Stimulated activated CD8-positive, alpha-beta memory T cell treated with anti-CD3 and anti-CD28 coated beads, Interleukin-4, amount 100 ng/mL, for 4 hours (primary cell): ENCODE data around the gene MAPKAPK2.
"Not testable (repeated sequence)": the region's sequence is repeated elsewhere in the genome, so short reads cannot be mapped to it uniquely, and the experiment has no call there.

Source experiments
- DNase-seq, 2 donors: peaks; one replicate each; pipeline ENCODE4 v3.0.0-alpha.2; 2020; ENCODE audit warnings: low read depth in 2 of 2, low spot score in 1 of 2

Gene MAPKAPK2

GRCh38 chr1:206741142-206741701 lies 56.5 kb downstream of the MAPKAPK2 start:
- DNase-seq = no peak

- no peak for DNase-seq
Observed at GRCh38 chr1:206742719-206743383, 58.1 kb downstream of the MAPKAPK2 start.

GRCh38 chr1:206744683-206745082 lies 60.0 kb downstream of the MAPKAPK2 start:
- DNase-seq = no peak

GRCh38 chr1:206745301-206745700 lies 60.6 kb downstream of the MAPKAPK2 start:
- DNase-seq = no peak

- DNase-seq = no peak
Observed at GRCh38 chr1:206748348-206749030, 63.8 kb downstream of the MAPKAPK2 start.

- DNase-seq = no peak
Observed at GRCh38 chr1:206751891-206752290, 67.2 kb downstream of the MAPKAPK2 start.

GRCh38 chr1:206752481-206752880 lies 67.8 kb downstream of the MAPKAPK2 start:
- DNase-seq = no peak

GRCh38 chr1:206753141-206753540 lies 68.4 kb downstream of the MAPKAPK2 start:
- DNase-seq = no peak

- DNase-seq = no peak
Observed at GRCh38 chr1:206754011-206754410, 69.3 kb downstream of the MAPKAPK2 start.

- DNase-seq = no peak
Observed at GRCh38 chr1:206757524-206758266, 73.0 kb downstream of the MAPKAPK2 start.

- DNase-seq = no peak
Observed at GRCh38 chr1:206760590-206760989, 75.9 kb downstream of the MAPKAPK2 start.

GRCh38 chr1:206761159-206761768 lies 76.6 kb downstream of the MAPKAPK2 start:
- no peak for DNase-seq

GRCh38 chr1:206762741-206763364 lies 78.1 kb downstream of the MAPKAPK2 start:
- not testable (repeated sequence) for DNase-seq

GRCh38 chr1:206765771-206766170 lies 81.1 kb downstream of the MAPKAPK2 start:
- not testable (repeated sequence) for DNase-seq

- peak in 1 of 2 donors; percentile 56 for DNase-seq
Observed at GRCh38 chr1:206766251-206766856, 81.6 kb downstream of the MAPKAPK2 start.

- DNase-seq = no peak
Observed at GRCh38 chr1:206768472-206769303, 84.0 kb downstream of the MAPKAPK2 start.

GRCh38 chr1:206769304-206769731 lies 84.6 kb downstream of the MAPKAPK2 start:
- DNase-seq = no peak

GRCh38 chr1:206770531-206771337 lies 86.0 kb downstream of the MAPKAPK2 start, which contains the start of gene IL19:
IL19 (plus strand) TSS chr1:206770773; CDS start chr1:206836663, 65,890 bp downstream.
- no peak for DNase-seq

- no peak for DNase-seq
Observed at GRCh38 chr1:206771338-206771692, 86.6 kb downstream of the MAPKAPK2 start.
